ENCODE data around the gene RNF2.
"Not testable (repeated sequence)": the region's sequence is repeated elsewhere in the genome, so short reads cannot be mapped to it uniquely, and the experiment has no call there.

- TF ChIP-seq, protein P1, sequence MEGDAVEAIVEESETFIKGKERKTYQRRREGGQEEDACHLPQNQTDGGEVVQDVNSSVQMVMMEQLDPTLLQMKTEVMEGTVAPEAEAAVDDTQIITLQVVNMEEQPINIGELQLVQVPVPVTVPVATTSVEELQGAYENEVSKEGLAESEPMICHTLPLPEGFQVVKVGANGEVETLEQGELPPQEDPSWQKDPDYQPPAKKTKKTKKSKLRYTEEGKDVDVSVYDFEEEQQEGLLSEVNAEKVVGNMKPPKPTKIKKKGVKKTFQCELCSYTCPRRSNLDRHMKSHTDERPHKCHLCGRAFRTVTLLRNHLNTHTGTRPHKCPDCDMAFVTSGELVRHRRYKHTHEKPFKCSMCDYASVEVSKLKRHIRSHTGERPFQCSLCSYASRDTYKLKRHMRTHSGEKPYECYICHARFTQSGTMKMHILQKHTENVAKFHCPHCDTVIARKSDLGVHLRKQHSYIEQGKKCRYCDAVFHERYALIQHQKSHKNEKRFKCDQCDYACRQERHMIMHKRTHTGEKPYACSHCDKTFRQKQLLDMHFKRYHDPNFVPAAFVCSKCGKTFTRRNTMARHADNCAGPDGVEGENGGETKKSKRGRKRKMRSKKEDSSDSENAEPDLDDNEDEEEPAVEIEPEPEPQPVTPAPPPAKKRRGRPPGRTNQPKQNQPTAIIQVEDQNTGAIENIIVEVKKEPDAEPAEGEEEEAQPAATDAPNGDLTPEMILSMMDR (conservative IDR thresholded peaks at IDR 0.05; ENCODE audit: low read length): not testable (repeated sequence)
- not testable (repeated sequence) for TF ChIP-seq EZH2phosphoT487 (IDR thresholded peaks at IDR 0.05; ENCODE audit: borderline replicate concordance, low read depth, low read length)
These were observed 19.6 kb downstream of the RNF2 start for GRCh38 chr1:185065006-185065405.

Data from OCI-LY7 (cell line).